IPS-18a (cell line): ENCODE results near the gene FKBP8.

Experiments
- H3K27ac ChIP-seq: one replicate; pipeline ENCODE4 v1.5.1; 2013; ENCODE audit warnings: low read length
- H3K27me3 ChIP-seq: one replicate; pipeline ENCODE4 v1.6.1; 2013; ENCODE audit warnings: mild to moderate bottlenecking, low read length; ENCODE audit not compliant: control insufficient read depth, insufficient read depth
- H3K36me3 ChIP-seq: one replicate; pipeline ENCODE4 v1.6.1; 2013; ENCODE audit warnings: low read depth, low read length; ENCODE audit not compliant: control insufficient read depth
- H3K4me1 ChIP-seq: one replicate; pipeline ENCODE4 v1.6.1; 2013; ENCODE audit warnings: low read depth, low read length; ENCODE audit not compliant: control insufficient read depth
- H3K4me3 ChIP-seq: one replicate; pipeline ENCODE4 v1.5.1; 2013; ENCODE audit warnings: low read length
- H3K9ac ChIP-seq: one replicate; pipeline ENCODE4 v1.6.1; 2013; ENCODE audit warnings: mild to moderate bottlenecking, low read length, moderate library complexity
- H3K9me3 ChIP-seq: one replicate; pipeline ENCODE4 v1.6.1; 2013; ENCODE audit warnings: low read depth, low read length; ENCODE audit not compliant: control insufficient read depth

Gene FKBP8

DNA sequence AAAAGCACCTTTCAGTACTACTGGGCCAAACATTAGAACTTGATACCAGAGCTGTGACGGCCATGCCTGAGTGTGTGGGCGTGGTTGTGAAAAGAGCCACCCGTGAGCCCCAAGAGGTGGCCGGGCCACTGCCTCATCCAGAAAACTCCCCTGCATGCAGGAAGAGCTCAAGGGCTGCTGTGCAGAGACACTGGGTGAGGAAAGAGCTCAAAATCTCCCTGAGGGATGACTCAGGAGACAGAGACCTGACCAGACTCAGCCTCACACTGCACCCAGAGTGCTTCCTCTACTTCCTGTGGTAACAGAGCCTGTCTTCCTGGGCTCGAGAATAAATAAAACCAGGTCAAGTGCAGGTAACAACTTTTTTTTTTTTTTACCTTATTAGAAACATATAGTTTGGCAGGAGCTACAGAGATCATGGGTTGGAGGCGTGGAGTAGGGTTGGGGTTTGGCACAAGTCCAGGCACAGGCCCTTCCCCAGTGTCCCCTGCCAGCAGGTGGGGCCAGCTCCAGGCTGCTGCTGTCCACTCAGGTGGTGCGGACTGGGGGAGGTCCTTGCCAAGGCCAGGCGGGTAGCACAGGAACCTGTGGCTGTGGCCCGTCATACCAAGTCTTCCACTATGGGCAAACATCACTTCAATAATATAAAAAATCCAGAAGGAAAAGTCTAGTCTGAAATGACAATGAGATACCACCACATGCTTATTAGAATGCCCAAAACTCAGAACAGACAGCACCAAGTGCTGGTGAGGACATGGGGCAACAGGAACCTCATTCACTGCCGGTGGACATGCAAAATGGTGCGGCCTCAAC lies 47.0 kb downstream of the FKBP8 start:
- no peaks in the 10 kb centered on the region for H3K9me3 ChIP-seq
- H3K27ac ChIP-seq, result no peak overlapping the region
- H3K27me3 ChIP-seq, result no peaks in the 10 kb centered on the region
- no peaks in the 10 kb centered on the region for H3K4me1 ChIP-seq
- H3K36me3 ChIP-seq, result no peaks in the 10 kb centered on the region
- H3K4me3 ChIP-seq, result no peak overlapping the region
- H3K9ac ChIP-seq, result no peak overlapping the region

DNA sequence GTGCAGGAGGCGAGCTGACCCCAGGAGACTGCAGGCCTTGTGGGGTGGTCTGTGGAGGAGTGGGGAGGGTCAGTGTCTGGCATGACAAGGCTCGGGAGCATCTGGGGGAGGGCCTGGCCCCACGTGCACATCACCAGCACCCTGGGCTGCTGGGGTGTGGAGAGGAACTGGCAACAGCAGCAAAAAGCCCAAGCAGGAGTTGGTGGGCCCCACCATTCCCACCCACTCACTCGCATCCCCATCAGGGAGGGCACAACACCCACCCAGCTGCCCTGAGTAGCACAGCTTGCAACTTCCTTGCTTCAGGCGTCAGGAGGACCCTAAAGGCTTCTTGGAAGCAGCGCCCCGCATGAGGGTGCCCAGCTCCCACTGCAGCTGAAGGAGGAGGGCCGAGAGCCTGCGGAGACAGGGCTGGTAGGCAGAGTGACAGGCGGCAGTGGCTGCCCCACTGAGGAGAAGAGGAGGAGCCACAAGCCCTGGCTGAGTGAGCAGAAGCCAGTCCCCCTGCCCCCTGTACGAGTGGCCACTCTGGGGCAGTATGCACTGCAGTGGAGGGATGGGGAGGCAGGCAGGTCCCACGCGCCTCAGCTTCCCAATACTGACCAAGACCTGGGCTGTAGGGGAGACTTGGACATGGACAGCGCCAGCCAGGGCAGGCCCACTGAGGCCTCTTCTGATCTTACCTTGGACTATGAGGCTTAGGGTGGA lies 48.0 kb downstream of the FKBP8 start:
- Histone ChIP-seq H3K27me3 (no peaks in the 10 kb centered on the region), H3K36me3 (no peaks in the 10 kb centered on the region), H3K4me3 (no peak overlapping the region), H3K9me3 (no peaks in the 10 kb centered on the region), H3K9ac (no peak overlapping the region), H3K27ac (no peak overlapping the region), H3K4me1 (no peaks in the 10 kb centered on the region)

- H3K4me3 ChIP-seq, result no peak overlapping the region
- no peaks in the 10 kb centered on the region for H3K36me3 ChIP-seq
- H3K27me3 ChIP-seq, result no peaks in the 10 kb centered on the region
- no peaks in the 10 kb centered on the region for H3K9me3 ChIP-seq
- H3K9ac ChIP-seq, result no peak overlapping the region
- H3K27ac ChIP-seq, result no peak overlapping the region
- no peaks in the 10 kb centered on the region for H3K4me1 ChIP-seq
Measured at GRCh38 chr19:18494267-18494607, 49.1 kb downstream of the FKBP8 start.

- no peak overlapping the region for H3K4me3 ChIP-seq
- no peak overlapping the region for H3K9ac ChIP-seq
- H3K27ac ChIP-seq, result no peak overlapping the region
- no peaks in the 10 kb centered on the region for H3K9me3 ChIP-seq
- H3K27me3 ChIP-seq, result no peaks in the 10 kb centered on the region
- no peaks in the 10 kb centered on the region for H3K4me1 ChIP-seq
- H3K36me3 ChIP-seq, result no peaks in the 10 kb centered on the region
Measured at GRCh38 chr19:18493440-18494266, 49.7 kb downstream of the FKBP8 start.

DNA sequence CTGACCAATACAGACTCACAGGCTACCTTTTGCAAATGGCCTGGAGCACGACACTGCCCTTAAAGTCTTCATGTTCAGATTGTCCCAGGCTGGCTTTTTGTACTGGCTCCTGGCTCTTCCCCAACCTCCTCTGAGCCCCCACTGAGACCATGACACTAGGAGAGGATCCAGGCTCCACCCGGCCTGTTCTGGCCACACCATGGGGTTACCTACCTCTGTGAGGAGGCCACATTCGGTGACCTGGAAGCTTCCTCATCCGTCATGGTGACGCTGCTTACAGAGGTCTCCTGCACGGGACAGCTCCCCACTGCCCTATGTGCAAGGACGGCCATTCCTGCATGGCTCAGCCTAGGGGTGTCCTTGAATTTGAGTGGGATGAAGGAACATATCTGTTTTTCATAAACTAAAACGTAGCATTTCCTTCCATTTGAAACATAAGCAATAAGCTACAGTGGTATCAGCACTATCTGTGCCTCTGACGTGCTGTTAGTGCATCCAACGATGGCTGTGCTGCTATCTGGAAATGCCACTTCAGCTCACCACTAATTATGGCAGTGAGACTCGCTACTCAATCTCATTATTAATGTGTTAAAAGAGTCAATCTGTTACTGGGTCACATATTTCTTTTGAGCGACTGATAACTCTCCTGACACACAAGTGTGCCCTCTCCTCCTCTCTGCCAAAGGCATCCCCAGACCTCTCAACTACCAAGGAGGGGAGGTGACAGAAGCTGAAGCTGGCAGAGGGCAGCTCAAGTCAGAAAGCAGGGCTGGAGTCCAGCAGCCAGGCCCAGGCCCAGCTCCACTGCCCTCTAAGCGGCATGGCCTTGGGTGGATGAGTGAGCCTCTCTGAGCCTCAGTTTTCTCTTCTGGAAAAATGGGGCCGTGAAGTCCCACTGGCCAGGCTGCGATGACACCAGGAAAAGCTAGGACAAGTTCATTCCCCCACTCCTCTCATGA lies 51.1 kb downstream of the FKBP8 start:
- H3K4me1 ChIP-seq, result no peaks in the 10 kb centered on the region

GRCh38 chr19:18490728-18491127 lies 52.6 kb downstream of the FKBP8 start:
- no peak overlapping the region for H3K9ac ChIP-seq
- H3K4me1 ChIP-seq, result no peaks in the 10 kb centered on the region
- H3K4me3 ChIP-seq, result no peak overlapping the region
- no peaks in the 10 kb centered on the region for H3K36me3 ChIP-seq
- H3K27me3 ChIP-seq, result no peaks in the 10 kb centered on the region
- no peaks in the 10 kb centered on the region for H3K9me3 ChIP-seq
- no peak overlapping the region for H3K27ac ChIP-seq

More for the DNA sequence above, 51.1 kb downstream of the FKBP8 start:
- Histone ChIP-seq H3K9ac (no peak overlapping the region), H3K27ac (no peak overlapping the region), H3K36me3 (no peaks in the 10 kb centered on the region), H3K4me3 (no peak overlapping the region), H3K27me3 (no peaks in the 10 kb centered on the region), H3K9me3 (no peaks in the 10 kb centered on the region)

GRCh38 chr19:18489627-18490184 lies 53.7 kb downstream of the FKBP8 start:
- H3K4me1 ChIP-seq, result no peaks in the 10 kb centered on the region
- H3K9ac ChIP-seq, result no peak overlapping the region
- no peak overlapping the region for H3K27ac ChIP-seq
- H3K4me3 ChIP-seq, result no peak overlapping the region
- H3K27me3 ChIP-seq, result no peaks in the 10 kb centered on the region
- H3K9me3 ChIP-seq, result no peaks in the 10 kb centered on the region
- no peaks in the 10 kb centered on the region for H3K36me3 ChIP-seq

DNA sequence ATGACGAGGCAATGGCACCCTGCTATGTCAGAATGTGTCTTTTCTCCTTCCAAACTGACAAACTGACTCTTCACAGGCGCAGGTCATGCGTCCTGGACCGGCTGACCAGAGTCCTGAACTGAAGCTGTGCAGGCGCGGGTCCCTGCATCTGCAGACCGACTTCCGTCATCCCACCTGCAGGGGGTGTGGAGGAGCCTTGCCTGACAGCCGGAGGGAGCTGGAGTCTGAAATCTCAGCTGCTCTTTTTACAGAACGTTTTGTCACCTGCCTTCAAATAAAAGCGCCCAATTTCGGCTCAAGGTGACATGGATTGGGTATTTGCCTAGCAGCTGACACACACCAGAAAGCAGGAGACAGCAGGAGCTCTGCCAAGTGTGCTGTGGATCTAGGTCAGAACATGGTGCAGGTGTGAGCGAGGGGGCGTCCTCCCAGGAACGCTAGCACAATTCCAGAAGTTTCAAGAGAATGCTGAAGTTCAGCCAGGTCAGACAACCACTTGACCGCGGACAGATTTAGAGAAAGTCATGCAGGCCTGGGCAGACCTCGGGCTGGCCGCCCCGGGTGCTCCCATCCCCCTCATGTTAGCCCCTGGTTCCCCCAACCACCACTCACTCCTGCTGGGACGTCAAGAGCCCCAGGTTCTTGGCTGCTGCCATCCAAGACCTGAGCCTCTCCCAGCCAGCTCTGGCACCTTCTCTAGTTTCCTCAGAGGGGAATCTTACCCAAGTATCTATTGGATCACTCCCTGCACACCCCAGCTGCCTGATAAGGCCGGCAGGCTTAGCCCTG lies 54.3 kb downstream of the FKBP8 start:
- Histone ChIP-seq H3K4me1 (no peaks in the 10 kb centered on the region), H3K36me3 (no peaks in the 10 kb centered on the region), H3K4me3 (no peak overlapping the region), H3K27ac (no peak overlapping the region), H3K9me3 (no peaks in the 10 kb centered on the region), H3K27me3 (no peaks in the 10 kb centered on the region), H3K9ac (no peak overlapping the region)

DNA sequence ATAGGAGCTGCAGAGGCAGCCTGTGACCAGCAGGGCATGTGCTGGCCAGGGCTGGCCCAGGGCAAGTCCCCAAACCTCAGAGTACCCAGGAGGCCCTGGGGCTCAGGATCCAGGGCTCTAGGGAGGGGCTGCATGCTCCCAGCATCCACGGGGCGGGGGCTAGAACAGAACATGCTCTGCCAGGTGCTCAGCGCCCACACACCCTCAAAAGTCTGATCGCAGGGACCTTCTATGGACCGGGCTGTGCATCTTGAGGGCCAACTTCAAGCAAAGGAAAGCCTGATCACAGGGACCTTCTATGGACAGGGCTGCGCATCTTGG lies 55.0 kb downstream of the FKBP8 start:
- H3K27me3 ChIP-seq, result no peaks in the 10 kb centered on the region
- H3K4me1 ChIP-seq, result no peaks in the 10 kb centered on the region
- H3K27ac ChIP-seq, result no peak overlapping the region
- H3K36me3 ChIP-seq, result no peaks in the 10 kb centered on the region
- H3K4me3 ChIP-seq, result no peak overlapping the region
- H3K9ac ChIP-seq, result no peak overlapping the region
- no peaks in the 10 kb centered on the region for H3K9me3 ChIP-seq

GRCh38 chr19:18487576-18488402 lies 55.6 kb downstream of the FKBP8 start:
- H3K27me3 ChIP-seq, result no peaks in the 10 kb centered on the region
- no peak overlapping the region for H3K9ac ChIP-seq
- H3K4me3 ChIP-seq, result no peak overlapping the region
- H3K27ac ChIP-seq, result no peak overlapping the region
- no peaks in the 10 kb centered on the region for H3K36me3 ChIP-seq
- H3K9me3 ChIP-seq, result no peaks in the 10 kb centered on the region
- no peaks in the 10 kb centered on the region for H3K4me1 ChIP-seq
